ENCODE results near the gene KIF6.
A peak's percentile ranks its signal among the peaks of the same experiment; 100 is the strongest.
"Not testable (repeated sequence)": the region's sequence is repeated elsewhere in the genome, so short reads cannot be mapped to it uniquely, and the experiment has no call there.

KIF6 gene

GRCh38 chr6:39493174-39493573 is 232.0 kb downstream of the KIF6 start:
- no peak for DNase-seq

DNA sequence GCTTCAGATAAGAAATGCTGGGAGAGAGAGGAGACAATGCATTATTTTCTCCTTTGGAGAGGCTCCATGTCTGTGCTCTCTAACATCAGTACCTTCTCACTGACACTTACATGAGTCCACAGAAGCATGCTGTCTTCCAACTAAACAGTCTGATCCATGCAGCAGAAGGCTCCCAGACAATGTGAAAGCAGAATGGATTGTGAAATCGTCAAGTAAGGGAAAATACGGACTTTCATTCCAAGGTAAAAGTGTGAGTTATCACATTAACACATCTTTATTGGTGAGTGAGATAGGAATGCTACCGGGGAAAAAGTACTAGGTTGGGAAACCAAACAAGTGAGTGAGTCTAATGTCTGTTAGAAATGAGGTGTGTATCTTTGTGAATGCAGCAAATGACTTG is 235.1 kb downstream of the KIF6 start:
- no peak for DNase-seq

DNA sequence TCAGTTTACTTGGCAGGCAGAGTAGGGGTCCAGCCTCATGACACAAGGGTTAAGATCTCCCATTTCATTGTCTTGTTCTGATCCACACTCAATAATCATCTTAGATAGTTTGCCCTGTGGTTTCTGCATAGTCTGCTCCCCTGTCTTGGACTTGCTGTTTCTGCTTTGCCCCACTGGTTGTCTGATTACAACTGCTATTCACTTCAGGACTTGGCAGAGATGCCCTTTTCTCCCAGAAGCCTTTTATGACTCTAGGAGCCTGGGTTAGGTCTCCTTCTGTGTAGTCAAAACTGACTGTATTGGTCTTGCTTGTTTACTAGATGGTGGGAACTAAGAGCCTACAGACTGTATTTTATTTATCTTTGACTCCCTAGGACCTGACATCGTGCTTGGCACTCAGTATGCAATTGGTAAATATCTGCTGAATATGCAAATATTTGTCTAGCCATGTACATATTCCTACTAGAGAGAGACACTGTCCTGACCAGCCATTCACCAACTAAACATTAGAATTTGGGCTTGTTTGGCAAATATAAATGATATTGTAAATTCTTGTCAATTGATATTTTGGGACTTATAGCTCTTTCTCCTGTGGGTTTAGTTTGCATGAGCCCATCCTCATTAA is 236.8 kb downstream of the KIF6 start:
- peak; percentile 41 for DNase-seq

DNA sequence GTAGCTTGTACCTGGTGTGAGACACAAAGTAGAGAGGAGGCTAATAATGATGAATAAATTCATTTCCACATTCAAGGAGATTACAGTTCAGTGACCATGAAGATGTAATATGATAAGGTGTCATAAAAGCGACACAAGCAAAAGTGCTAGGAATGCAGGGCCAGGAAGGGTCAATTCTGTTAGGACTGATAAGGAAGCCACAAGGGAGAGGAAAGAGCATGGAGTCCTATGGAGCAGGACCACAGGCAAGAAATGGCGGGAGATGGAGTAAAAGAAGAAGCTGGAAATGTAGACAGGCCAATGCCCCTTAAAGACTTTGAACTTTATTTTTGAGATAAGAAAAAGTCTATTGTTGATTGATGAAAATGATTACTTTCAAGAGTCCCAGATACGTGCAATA is 240.9 kb downstream of the KIF6 start:
- DNase-seq, result no peak

GRCh38 chr6:39479819-39480218 is 245.4 kb downstream of the KIF6 start:
- not testable (repeated sequence) for DNase-seq

- no peak for DNase-seq
These were observed 248.5 kb downstream of the KIF6 start for GRCh38 chr6:39476670-39477069.

DNA sequence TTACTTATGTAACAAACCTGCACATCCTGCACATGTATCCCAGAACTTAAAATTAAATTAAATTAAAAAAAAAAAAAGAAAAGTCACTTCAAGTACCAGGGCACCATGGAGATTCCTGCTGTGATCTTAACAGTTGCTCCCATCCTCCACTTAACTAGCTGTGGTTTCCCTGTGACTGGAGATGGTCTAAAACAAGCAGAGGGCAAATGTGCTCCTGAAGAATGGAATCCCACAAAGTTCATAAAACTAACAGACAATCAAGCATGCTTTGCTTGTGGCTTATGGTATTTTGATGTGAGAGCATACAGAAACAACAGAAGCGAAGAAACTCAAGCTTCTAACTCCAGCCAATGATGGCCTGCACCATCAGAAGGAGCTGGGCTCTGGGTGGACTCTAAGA is 249.1 kb downstream of the KIF6 start:
- no peak for DNase-seq

GRCh38 chr6:39471954-39472659 is 253.1 kb downstream of the KIF6 start:
- DNase-seq, result no peak

DNA sequence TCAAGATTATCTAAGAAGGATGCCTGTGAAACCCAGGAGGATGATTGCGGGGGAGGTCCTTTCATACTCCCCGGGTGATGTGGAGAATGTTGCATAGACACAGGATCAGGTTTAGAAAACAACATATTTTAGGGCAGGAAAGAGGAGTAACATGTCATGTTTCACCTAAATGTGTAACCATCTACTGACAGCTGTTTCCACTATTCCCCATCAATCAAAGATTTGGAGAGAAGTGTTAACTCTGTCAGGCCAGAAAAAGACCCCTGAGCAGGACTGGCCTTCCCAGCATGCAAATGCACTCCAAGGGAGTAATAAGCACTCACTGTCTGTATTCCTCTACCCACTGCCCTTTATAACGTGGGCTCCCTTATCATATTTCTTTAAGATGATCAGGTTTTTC is 254.7 kb downstream of the KIF6 start:
- DNase-seq, result no peak

DNA sequence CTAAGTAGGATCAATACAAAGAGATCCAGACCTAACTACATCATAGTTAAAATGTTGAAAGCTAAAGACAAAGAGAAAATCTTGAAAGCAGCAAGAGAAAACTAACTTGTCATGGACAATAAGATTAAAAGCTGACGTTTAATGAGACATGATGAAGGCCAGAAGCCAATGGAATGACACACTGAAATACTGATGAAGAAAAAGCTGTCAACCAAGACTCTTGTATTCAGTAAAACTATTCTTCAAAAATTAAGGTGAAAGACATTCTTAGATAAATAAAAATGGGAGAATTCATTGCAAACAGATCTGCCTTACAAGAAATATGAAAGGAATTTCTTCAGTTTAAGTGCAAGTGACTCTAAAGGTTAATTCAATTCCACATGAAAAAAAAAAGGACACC is 256.8 kb downstream of the KIF6 start:
- DNase-seq, result no peak

DNA sequence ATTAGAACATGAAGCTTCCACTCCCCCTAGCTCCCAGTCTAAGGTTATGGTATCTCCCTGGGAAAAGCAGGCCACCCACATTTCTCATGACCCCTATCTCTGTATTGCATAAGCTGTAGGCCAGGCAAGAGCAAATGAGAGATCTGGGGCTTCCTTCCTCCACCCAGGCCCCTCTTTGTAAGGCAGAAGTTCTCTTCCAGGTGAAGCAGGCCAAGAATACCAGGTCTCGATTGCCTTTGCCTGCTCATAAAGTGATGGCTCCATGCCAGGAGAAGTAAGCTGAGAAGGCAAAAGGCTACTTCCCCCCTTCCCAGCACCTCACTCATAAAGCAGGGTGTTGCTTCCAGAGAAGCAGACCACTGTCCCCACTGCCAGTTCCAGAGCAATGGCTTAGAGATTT is 258.6 kb downstream of the KIF6 start:
- DNase-seq, result no peak

DNA sequence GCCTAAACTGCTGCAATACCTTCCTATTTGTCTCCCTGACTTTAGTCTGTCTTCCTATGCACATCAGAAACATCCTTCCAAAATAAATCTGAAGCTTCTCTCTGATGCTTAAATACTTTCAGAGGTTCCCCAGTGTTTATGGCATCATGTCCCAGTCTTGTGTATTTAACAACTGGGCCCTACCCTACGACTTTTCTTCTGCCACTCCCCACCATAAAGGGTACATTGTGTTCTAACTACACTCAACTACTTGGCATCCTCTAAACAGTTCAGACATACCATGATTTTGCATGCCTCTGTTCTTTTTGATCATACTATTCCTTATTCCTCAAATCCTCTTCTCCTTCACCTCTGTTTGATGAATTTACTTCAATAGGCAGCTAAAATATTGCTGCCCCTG is 259.7 kb downstream of the KIF6 start:
- no peak for DNase-seq

DNA sequence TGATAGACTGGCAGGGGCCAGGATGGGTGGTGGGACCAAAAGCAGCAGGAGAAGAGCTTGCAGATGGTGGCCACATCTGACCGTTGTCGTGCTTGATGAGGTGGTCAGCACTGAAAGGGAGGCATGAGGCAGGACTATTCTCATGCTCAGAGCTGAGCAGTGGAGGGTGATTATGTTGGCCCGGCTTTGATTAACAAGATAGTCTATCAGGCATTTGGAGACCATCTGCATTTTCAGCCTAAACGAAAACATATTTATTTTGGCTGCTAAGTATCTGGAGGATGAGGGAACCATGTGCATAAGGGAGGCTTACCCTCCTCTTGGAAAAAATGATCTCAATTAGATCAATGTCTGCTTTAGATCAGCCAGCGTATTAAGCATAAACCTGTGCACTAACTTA is 261.1 kb downstream of the KIF6 start:
- no peak for DNase-seq

DNA sequence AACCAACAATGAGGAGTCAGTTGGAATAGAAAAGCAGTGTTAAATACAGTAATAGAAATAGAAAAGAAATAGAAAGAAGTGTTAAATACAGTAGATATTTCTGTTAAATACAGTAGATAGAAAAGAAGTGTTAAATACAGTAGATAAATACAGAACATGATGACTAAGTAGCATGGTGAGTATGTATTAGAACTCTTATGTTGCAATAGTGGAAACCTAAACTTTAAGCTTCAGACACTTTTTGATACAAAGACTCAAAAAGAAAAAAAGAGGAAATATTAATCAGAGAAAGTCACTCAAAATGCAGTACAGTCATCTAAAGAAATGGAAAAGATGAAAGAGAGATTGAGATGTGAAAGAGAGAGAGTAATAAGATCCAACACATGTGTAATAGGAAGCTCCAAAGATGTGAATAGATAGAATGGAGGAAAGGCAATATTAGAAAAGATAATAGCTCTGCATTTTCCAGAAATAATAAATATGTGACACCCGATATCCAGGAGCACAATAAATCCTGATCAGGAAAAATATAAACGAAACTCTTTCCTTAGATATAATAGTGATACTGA is 271.2 kb downstream of the KIF6 start:
- no peak for DNase-seq

- no peak for DNase-seq
These were observed 272.0 kb downstream of the KIF6 start for GRCh38 chr6:39453241-39453640.

- DNase-seq, result no peak
These were observed 272.7 kb downstream of the KIF6 start for GRCh38 chr6:39452306-39453145.

GRCh38 chr6:39451831-39452230 is 273.4 kb downstream of the KIF6 start:
- DNase-seq, result no peak

- no peak for DNase-seq
These were observed 276.2 kb downstream of the KIF6 start for GRCh38 chr6:39449022-39449421.

GRCh38 chr6:39446909-39447308 is 278.3 kb downstream of the KIF6 start:
- DNase-seq, result no peak

GRCh38 chr6:39445667-39446066 is 279.5 kb downstream of the KIF6 start:
- DNase-seq, result no peak

GRCh38 chr6:39444479-39445019 is 280.7 kb downstream of the KIF6 start:
- no peak for DNase-seq

- DNase-seq, result no peak
These were observed 283.2 kb downstream of the KIF6 start for GRCh38 chr6:39441986-39442385.

DNA sequence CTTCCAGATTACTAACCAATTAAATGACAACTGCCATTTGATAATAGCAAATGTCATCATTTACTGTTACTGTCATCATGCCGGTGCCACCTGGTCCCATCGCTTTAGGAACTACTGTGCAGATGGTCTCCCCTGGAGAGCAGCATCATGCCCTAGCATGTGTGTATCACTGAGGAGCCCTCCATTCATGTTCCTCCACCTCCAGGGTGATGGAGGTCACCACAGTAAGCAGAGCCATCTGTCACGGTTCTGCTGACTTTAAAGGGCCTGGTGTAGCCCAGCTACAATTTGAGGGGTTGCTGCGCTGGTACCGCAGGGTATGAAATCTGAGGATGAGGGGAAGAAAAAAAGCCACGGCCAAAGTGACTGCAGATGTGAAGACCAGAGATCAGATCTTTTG is 283.9 kb downstream of the KIF6 start:
- DNase-seq, result no peak

Measured in DMS79 treated with DMSO at 0.1 percent for 48 hours (cell line).